Measurements from ENCODE around the gene CES4A. TPM values are rescaled to one million over a fixed set of nuclear protein-coding genes. Genes with fewer than 3 reads are reported as not detected.

The CES4A gene
- total RNA-seq, 1 donor from 2014 or later: 0.11 TPM

- intact Hi-C loops (cut with DNase I): loop anchor here (1.0 kb wide), 1 partner anchor 14 kb away; no protein-coding TSS in a partner anchor
- peak overlapping the region; percentile 65 to 72 for H3K27ac ChIP-seq
These were observed 12.3 kb downstream of the CES4A start for GRCh38 chr16:67000384-67001351.

GRCh38 chr16:67001726-67002125 lies 13.3 kb downstream of the CES4A start:
- Histone ChIP-seq H3K9me3 (no peaks in the 10 kb centered on the region), H3K4me3 (no peak overlapping the region), H3K27me3 (no peaks in the 10 kb centered on the region), H3K27ac (no peak overlapping the region), H3K4me1 (peaks cover 2 to 21% of the 10 kb centered on the region in 2 donors), H3K36me3 (no peaks in the 10 kb centered on the region)
- no peak for DNase-seq (ENCODE audit: low spot score in 2 of 2)
- no peak for TF ChIP-seq CTCF (IDR thresholded peaks at IDR 0.05)
- intact Hi-C loops (cut with DNase I): no loop called here

More at GRCh38 chr16:67000384-67001351, 12.3 kb downstream of the CES4A start:
- TF ChIP-seq CTCF (IDR thresholded peaks at IDR 0.05): no peak
- Histone ChIP-seq H3K9me3 (no peaks in the 10 kb centered on the region), H3K36me3 (no peaks in the 10 kb centered on the region), H3K4me3 (peak overlapping the region; percentile 54 to 65), H3K27me3 (no peaks in the 10 kb centered on the region), H3K4me1 (peaks cover 4 to 27% of the 10 kb centered on the region in 2 donors)
- DNase-seq (ENCODE audit: low spot score in 2 of 2): peak; percentile 33 to 83

GRCh38 chr16:67006930-67007658 lies 18.7 kb downstream of the CES4A start:
- H3K4me3 ChIP-seq: no peak overlapping the region
- no peak overlapping the region for H3K27ac ChIP-seq
- DNase-seq (ENCODE audit: low spot score in 2 of 2): no peak
- H3K36me3 ChIP-seq: no peaks in the 10 kb centered on the region
- no peaks in the 10 kb centered on the region for H3K9me3 ChIP-seq
- no peak for TF ChIP-seq CTCF (IDR thresholded peaks at IDR 0.05)
- intact Hi-C loops (cut with DNase I): no loop called here
- no peaks in the 10 kb centered on the region for H3K27me3 ChIP-seq
- H3K4me1 ChIP-seq: no peaks in the 10 kb centered on the region

- no peaks in the 10 kb centered on the region for H3K36me3 ChIP-seq
These were observed 20.8 kb downstream of the CES4A start for GRCh38 chr16:67009158-67009557.

More at GRCh38 chr16:67009158-67009557, 20.8 kb downstream of the CES4A start:
- TF ChIP-seq CTCF (IDR thresholded peaks at IDR 0.05): no peak
- DNase-seq (ENCODE audit: low spot score in 2 of 2): no peak
- no peaks in the 10 kb centered on the region for H3K9me3 ChIP-seq
- peaks cover 0 to 7% of the 10 kb centered on the region in 2 donors for H3K4me1 ChIP-seq
- intact Hi-C loops (cut with DNase I): no loop called here
- no peak overlapping the region for H3K4me3 ChIP-seq
- no peak overlapping the region for H3K27ac ChIP-seq
- H3K27me3 ChIP-seq: no peaks in the 10 kb centered on the region

Measured in ascending aorta (tissue), 2 donors.